Glutamatergic neuron (in vitro differentiated cells): ENCODE measurements around the gene EPN2. TPM values are rescaled to one million over a fixed set of nuclear protein-coding genes. Genes with fewer than 3 reads are reported as not detected.
"Not testable (repeated sequence)": the region's sequence is repeated elsewhere in the genome, so short reads cannot be mapped to it uniquely, and the experiment has no call there.

Source experiments
- DNase-seq: peaks from one replicate; pipeline ENCODE4 v3.0.0; 2022
- H3K27ac Mint-ChIP-seq: one replicate; pipeline ENCODE4 v1.8.0; 2020; ENCODE audit warnings: mild to moderate bottlenecking, mixed read lengths, inconsistent platforms; ENCODE audit not compliant: unreplicated experiment
- H3K27me3 Mint-ChIP-seq: one replicate; pipeline ENCODE4 v1.8.0; 2020; ENCODE audit warnings: mild to moderate bottlenecking, moderate library complexity, mixed read lengths, inconsistent platforms; ENCODE audit not compliant: unreplicated experiment
- H3K36me3 Mint-ChIP-seq: one replicate; pipeline ENCODE4 v1.8.0; 2020; ENCODE audit warnings: mild to moderate bottlenecking, mixed read lengths, inconsistent platforms; ENCODE audit not compliant: unreplicated experiment
- H3K4me1 Mint-ChIP-seq: one replicate; pipeline ENCODE4 v1.8.0; 2020; ENCODE audit warnings: mild to moderate bottlenecking, low read depth, mixed read lengths, inconsistent platforms; ENCODE audit not compliant: unreplicated experiment
- H3K4me3 Mint-ChIP-seq: one replicate; pipeline ENCODE4 v1.8.0; 2020; ENCODE audit warnings: mild to moderate bottlenecking, mixed read lengths, inconsistent platforms; ENCODE audit not compliant: unreplicated experiment
- H3K9me3 Mint-ChIP-seq: one replicate; pipeline ENCODE4 v1.8.0; 2020; ENCODE audit warnings: mild to moderate bottlenecking, moderate library complexity, mixed read lengths, inconsistent platforms; ENCODE audit not compliant: unreplicated experiment
- CTCF ChIP-seq: fragments of 200-600 bp; sonication (generic); IDR thresholded peaks from one replicate; pipeline ENCODE4 v1.5.0; 2021; ENCODE audit not compliant: partially characterized antibody, unreplicated experiment
- total RNA-seq: library from RNA; stranded (reverse); fragmentation: NEBNext Ultra II Directional; extraction: Animal tissue kit (Norgen Biotek cat#: 25700); gene quantifications from one replicate; pipeline ENCODE4 v1.2.1, GENCODE V29; 2021; ENCODE audit not compliant: unreplicated experiment

The EPN2 gene
- total RNA-seq, 1 donor from 2014 or later = 45.2 TPM

DNA sequence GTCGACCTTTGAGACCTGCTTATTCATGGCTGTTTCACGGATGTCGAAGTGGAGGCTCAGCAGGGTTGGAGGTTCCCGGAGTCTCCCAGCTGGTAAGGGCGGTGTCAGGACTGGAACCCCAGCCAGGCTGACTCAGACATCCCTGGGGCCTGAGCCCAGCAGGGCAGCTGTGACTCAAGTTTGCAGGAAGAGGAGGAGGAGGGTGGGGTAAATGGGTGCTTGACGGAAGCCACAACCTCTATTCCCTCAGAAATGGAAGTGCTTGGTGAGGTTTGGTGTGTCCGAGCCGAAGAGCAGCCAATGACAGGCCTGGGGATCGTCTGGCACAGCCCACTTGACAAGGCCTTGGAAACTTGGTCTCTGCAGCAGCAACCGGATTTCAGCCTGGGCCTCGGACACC is 17.8 kb upstream of the EPN2 start:
- H3K36me3 Mint-ChIP-seq, H3K9me3 Mint-ChIP-seq, H3K27me3 Mint-ChIP-seq, DNase-seq, H3K4me1 Mint-ChIP-seq, H3K27ac Mint-ChIP-seq, H3K4me3 Mint-ChIP-seq: not testable (repeated sequence)

DNA sequence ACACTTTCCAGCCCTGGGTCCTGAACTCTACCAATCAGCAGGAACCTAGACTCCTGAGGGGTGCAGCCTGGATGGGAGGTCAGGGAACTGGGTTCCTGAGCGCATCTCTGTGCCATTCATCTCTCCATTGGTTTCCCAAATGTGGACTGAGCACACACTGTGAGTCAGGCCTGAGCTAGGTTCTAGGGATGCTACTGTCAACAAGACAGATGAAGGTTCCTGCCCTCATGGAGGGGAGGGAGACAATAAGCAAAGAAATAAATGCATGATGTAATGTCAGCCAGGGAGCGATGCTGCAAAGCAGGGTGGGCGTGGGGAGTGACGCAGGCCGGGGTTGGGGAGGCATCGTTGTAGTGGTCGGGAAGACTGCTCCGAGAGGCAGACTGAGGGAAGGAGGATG is 17.0 kb upstream of the EPN2 start:
- not testable (repeated sequence) for H3K36me3 Mint-ChIP-seq, H3K4me1 Mint-ChIP-seq, H3K27ac Mint-ChIP-seq, H3K4me3 Mint-ChIP-seq, DNase-seq, H3K9me3 Mint-ChIP-seq, H3K27me3 Mint-ChIP-seq

DNA sequence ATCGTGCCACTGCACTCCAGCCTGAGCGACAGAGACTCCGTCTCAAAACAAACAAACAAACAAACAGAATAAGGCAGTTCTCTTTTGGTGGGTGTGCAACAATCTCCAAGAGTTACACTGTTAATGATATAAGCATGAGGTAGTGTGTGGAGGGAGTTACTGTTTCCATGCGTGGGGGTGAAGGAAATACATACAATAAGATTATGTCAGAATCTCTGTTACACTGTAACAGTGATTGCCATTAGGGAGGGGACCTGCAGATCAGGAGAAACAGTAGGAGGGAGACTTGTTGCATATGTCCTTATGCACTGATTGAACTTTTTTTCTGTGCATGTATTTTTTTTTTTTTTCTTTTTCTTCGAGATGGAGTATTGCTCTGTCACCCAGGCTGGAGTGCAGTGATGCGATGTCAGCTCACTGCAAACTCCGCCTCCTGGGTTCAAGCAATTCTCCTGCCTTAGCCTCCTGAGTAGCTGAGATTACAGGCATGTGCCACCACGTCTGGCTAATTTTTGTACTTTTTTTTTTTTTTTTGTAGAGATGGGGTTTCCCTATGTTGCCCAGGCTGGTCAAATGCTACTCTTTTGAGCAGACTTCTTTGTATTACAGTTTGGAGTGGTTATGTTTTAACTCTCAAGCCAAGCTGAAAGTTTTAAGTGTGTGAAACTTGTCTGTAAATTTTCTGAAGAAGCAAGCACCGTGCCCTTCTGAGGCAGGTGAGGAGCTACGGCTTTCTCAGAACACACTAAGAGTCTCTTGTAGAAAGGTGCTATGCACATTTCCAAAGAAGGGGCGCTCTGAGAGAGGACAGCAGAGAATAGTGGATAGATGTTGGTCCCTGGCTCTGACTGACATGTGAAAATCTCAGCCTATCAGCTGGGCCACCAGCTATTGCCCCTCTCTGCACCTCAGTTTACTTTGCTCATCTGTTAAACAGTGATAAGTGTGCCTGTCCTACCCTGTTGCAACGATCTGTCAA is 10.3 kb upstream of the EPN2 start:
- H3K27me3 Mint-ChIP-seq, H3K36me3 Mint-ChIP-seq, H3K9me3 Mint-ChIP-seq, H3K4me3 Mint-ChIP-seq, H3K27ac Mint-ChIP-seq, H3K4me1 Mint-ChIP-seq, DNase-seq: not testable (repeated sequence)

DNA sequence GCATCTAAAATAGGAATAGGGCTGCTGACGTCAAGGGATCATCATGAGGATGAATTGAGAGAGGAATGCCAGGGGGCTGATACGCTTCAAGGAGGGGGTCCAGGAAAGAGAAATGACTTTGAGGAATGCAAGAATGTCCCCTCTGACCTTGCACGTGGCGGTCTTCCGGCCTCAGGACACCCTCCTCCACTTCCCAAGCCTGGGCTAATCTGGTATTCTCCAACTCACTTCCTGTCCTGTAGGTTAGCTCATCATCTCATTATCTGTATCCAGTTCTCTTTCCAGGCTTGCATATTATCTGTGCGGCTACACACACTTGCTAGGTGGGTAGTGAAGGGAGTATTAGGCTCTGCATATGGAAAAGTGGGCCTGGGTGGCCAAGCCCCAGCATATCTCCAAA is 2.5 kb upstream of the EPN2 start:
- not testable (repeated sequence) for H3K4me3 Mint-ChIP-seq, H3K27me3 Mint-ChIP-seq, H3K9me3 Mint-ChIP-seq, H3K36me3 Mint-ChIP-seq, H3K27ac Mint-ChIP-seq, DNase-seq, H3K4me1 Mint-ChIP-seq

DNA sequence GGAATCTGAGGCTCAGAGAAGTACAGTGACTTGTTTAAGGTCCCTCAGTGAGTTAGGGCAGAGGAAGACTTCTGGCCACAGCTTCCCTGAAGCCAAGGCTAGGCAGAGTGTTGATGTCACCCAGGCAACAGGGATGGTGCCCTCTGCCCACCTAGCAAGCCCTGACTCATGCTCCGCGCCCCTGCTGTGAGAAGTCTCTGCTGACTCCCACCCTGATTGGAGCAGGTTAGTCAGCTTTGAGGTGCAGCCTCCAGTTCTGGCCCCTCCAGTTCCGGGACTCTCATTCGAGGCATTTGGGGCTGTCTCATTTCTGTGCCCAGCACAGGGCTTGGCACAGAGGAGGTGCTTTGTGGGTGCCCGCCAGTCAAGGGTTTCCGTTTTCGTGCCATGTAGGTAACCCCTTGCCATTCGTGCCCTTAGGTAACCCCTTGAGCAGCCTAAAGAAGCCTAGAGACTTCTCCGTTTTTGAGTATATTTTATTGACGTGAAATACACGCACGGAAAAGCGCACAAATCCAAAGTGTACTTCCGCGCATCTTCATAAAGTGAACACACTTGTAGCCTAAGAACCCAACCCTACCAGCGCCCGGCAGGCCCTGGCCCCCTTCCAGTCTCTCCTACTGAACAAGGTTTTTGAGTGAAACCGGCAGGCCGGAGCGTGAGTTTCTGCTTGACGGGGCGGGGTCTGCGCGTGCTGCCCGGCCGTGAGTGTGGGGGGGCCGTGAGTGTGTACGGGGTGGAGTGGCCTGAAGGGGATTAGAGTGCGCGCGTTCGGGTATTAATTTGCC is 621 bp upstream of the EPN2 start:
- not testable (repeated sequence) for H3K4me3 Mint-ChIP-seq, H3K4me1 Mint-ChIP-seq, H3K27me3 Mint-ChIP-seq, H3K9me3 Mint-ChIP-seq, DNase-seq, H3K27ac Mint-ChIP-seq, H3K36me3 Mint-ChIP-seq

DNA sequence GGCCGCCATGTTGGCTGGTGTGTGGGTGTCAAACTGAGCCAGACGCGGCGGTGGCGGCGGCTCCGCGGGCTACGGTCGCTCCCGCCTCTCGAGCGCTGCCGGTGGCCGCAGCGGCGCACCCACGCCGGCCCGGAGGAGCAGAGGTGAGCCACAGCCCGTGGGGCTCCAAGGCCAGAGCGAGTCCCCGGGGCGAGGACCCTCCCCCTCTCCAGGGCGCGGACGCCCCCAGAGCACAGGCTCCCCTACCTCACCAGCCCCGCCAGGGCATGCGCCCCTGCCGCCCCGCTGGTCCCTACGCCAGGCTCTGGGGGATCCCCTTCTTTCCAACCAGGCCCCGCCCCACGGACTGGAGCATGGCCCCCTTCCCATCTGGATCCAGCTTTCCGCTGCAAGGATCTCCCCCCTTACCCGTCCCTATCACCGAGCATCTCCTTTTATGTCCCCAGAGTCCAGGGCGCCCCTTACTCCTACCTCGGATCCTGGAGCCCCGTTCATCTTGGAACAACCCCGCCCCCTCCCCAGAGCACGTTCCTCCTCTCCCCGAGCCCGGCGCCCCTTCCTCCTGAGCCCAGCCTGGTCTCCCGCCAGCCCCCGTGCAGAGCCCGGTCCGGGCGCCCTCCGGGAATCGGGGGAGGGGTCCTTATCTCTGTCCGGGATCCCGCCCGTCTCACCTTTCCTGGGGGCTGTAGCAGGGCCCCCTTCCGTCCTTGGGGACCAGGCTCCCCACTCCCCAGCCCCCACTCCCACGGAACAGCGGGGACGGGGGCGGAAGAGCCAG is 412 bp downstream of the EPN2 start:
- DNase-seq = peak; percentile 53
- TF ChIP-seq CTCF = peak; percentile 62
- Mint-ChIP-seq H3K4me3 (peak overlapping the region; percentile 90), H3K27ac (no peak overlapping the region), H3K4me1 (peaks cover 6% of the 10 kb centered on the region), H3K9me3 (peaks cover 4% of the 10 kb centered on the region), H3K36me3 (no peaks in the 10 kb centered on the region), H3K27me3 (peaks cover 5% of the 10 kb centered on the region)

DNA sequence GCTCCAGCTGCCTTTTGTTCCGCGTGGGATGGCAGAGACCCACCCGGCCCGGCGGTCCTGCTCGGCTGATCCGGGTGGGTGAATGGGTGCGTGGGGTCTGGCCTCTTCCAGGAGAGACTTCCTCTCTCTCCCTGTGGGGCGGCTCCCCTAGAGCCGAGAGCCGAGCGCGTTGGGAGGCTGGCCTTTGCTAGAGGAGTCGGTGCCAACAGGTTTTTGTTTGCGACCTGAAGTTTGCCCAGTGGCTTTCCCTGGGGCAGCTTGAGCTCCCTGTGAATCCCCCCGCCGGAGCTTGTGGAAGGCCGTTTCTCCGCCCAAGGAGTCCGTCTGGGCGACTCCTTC is 970 bp downstream of the EPN2 start:
- no peaks in the 10 kb centered on the region for H3K36me3 Mint-ChIP-seq
- DNase-seq = peak; percentile 37
- H3K4me1 Mint-ChIP-seq = peaks cover 8% of the 10 kb centered on the region
- peaks cover 5% of the 10 kb centered on the region for H3K27me3 Mint-ChIP-seq
- H3K27ac Mint-ChIP-seq = no peak overlapping the region
- peaks cover 4% of the 10 kb centered on the region for H3K9me3 Mint-ChIP-seq
- no peak for TF ChIP-seq CTCF
- peak overlapping the region; percentile 90 for H3K4me3 Mint-ChIP-seq
